Trophoblast cell (in vitro differentiated cells and primary cell): ENCODE data around the gene KDM2B.

Experiments
- DNase-seq, 2 donors: peaks; one replicate each; pipeline ENCODE4 v3.0.0-alpha.2; 2016
- H2AFZ ChIP-seq: 2 replicates; pipeline ENCODE4 v1.6.1; 2013; ENCODE audit warnings: low read length, moderate library complexity, mild to moderate bottlenecking; ENCODE audit not compliant: insufficient read depth, poor library complexity
- H2AK5ac ChIP-seq: 2 replicates; pipeline ENCODE4 v1.6.1; 2013; ENCODE audit warnings: mild to moderate bottlenecking, low read length
- H2BK120ac ChIP-seq: 2 replicates; pipeline ENCODE4 v1.6.1; 2013; ENCODE audit warnings: low read length, mild to moderate bottlenecking, moderate library complexity; ENCODE audit not compliant: insufficient read depth, poor library complexity
- H2BK12ac ChIP-seq: 2 replicates; pipeline ENCODE4 v1.6.1; 2013; ENCODE audit warnings: mild to moderate bottlenecking, low read length, moderate library complexity
- H2BK5ac ChIP-seq: 2 replicates; pipeline ENCODE4 v1.6.1; 2013; ENCODE audit warnings: low read length, low read depth, moderate library complexity, mild to moderate bottlenecking; ENCODE audit not compliant: poor library complexity
- H3K14ac ChIP-seq: 2 replicates; pipeline ENCODE4 v1.6.1; 2013; ENCODE audit warnings: mild to moderate bottlenecking, low read length
- H3K18ac ChIP-seq: 2 replicates; pipeline ENCODE4 v1.6.1; 2013; ENCODE audit warnings: mild to moderate bottlenecking, low read length
- H3K23ac ChIP-seq: 2 replicates; pipeline ENCODE4 v1.6.1; 2013; ENCODE audit warnings: low read length
- H3K27ac ChIP-seq: 2 replicates; pipeline ENCODE4 v1.5.1; 2013; ENCODE audit warnings: low read depth, mild to moderate bottlenecking, inconsistent platforms, low read length, moderate library complexity
- H3K27me3 ChIP-seq: 2 replicates; pipeline ENCODE4 v1.6.1; 2013; ENCODE audit warnings: inconsistent platforms, mild to moderate bottlenecking, low read length, moderate library complexity; ENCODE audit not compliant: insufficient read depth
- H3K36me3 ChIP-seq, 2 experiments: 1 replicate in 1 of 2; 2 replicates in 1 of 2; pipeline ENCODE4 v1.6.1; 2013; ENCODE audit warnings: low read length in 2 of 2, mild to moderate bottlenecking in 2 of 2, moderate library complexity in 1 of 2; ENCODE audit not compliant: insufficient read depth in 2 of 2, control insufficient read depth in 1 of 2
- H3K4ac ChIP-seq: 2 replicates; pipeline ENCODE4 v1.6.1; 2013; ENCODE audit warnings: low read depth, mild to moderate bottlenecking, low read length, moderate library complexity
- H3K4me1 ChIP-seq, 2 experiments: 1 replicate in 1 of 2; 2 replicates in 1 of 2; pipeline ENCODE4 v1.6.1; 2013; ENCODE audit warnings: low read length in 2 of 2, mild to moderate bottlenecking in 2 of 2, moderate library complexity in 1 of 2; ENCODE audit not compliant: insufficient read depth in 2 of 2, control insufficient read depth in 1 of 2
- H3K4me2 ChIP-seq: 2 replicates; pipeline ENCODE4 v1.6.1; 2013; ENCODE audit warnings: inconsistent platforms, mild to moderate bottlenecking, low read length, moderate library complexity
- H3K4me3 ChIP-seq: 2 replicates; pipeline ENCODE4 v1.5.1; 2013; ENCODE audit warnings: mild to moderate bottlenecking, low read depth, low read length, inconsistent platforms
- H3K79me1 ChIP-seq: one replicate; pipeline ENCODE4 v1.6.1; 2013; ENCODE audit warnings: low read length
- H3K79me2 ChIP-seq: 2 replicates; pipeline ENCODE4 v1.6.1; 2013; ENCODE audit warnings: low read length, mild to moderate bottlenecking; ENCODE audit not compliant: control insufficient read depth, insufficient read depth, poor library complexity
- H3K9ac ChIP-seq: 2 replicates; pipeline ENCODE4 v1.6.1; 2013; ENCODE audit warnings: mild to moderate bottlenecking, low read length
- H3K9me3 ChIP-seq: 2 replicates; pipeline ENCODE4 v1.6.1; 2013; ENCODE audit warnings: low read depth, mild to moderate bottlenecking, control low read depth, inconsistent platforms, low read length; ENCODE audit not compliant: insufficient read depth
- H4K12ac ChIP-seq: 2 replicates; pipeline ENCODE4 v1.6.1; 2013; ENCODE audit warnings: low read depth, mild to moderate bottlenecking, low read length, moderate library complexity
- H4K8ac ChIP-seq: 2 replicates; pipeline ENCODE4 v1.6.1; 2013; ENCODE audit warnings: low read depth, mild to moderate bottlenecking, low read length, moderate library complexity
- H4K91ac ChIP-seq: one replicate; pipeline ENCODE4 v1.6.1; 2013; ENCODE audit warnings: low read depth, mild to moderate bottlenecking, low read length, moderate library complexity
- WGBS: extraction: QIAGEN DNeasy Blood & Tissue Kit; methylation state at CpG from one replicate; pipeline ENCODE4 v1.1.7; 2013; ENCODE audit warnings: missing lambda C conversion rate; ENCODE audit not compliant: insufficient read length, insufficient coverage; ENCODE audit errors: extremely low coverage; 5-methylcytosine and 5-hydroxymethylcytosine counted together

The KDM2B gene

DNA sequence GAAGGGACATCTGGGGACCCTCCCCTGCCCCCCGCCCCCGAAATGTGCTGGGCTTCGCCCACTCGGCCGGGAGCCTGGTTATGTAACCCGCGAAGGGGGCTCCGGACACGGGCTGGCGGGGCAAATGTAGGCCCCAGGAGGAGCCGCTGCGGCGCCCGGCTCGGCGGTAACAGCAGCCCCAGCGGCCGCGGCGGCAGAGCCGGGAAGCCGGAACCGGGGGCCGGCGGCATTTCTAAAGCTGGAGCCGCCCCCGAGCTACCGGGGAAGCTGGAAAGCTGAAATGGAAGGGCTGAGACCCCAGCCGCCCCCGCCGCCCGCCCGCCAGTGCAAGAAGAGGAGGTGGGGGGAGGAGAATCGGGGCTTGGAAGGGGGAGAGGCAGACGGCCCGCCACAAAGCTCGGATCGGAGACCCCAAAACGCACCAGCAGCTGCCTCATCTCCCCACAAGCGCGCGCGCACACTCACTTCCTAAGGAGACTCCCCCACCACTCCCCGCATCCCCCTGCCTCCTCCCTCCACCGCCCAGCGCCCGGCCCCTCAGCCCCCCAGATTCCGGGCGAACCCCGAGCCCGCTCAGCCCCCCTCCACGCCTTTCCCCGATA, 1.5 kb downstream of the KDM2B start:
- H3K79me2 ChIP-seq = peaks cover 6% of the 10 kb centered on the region
- H3K27me3 ChIP-seq = no peaks in the 10 kb centered on the region
- H3K4ac ChIP-seq = peak overlapping the region; percentile 64
- H4K91ac ChIP-seq = peak overlapping the region; percentile 96
- peak overlapping the region; percentile 67 for H3K14ac ChIP-seq
- H2AFZ ChIP-seq = peak overlapping the region; percentile 33
- peaks cover 39 to 59% of the 10 kb centered on the region in 2 experiments for H3K4me1 ChIP-seq
- no peak overlapping the region for H2AK5ac ChIP-seq
- H2BK120ac ChIP-seq = peak overlapping the region; percentile 30
- H3K23ac ChIP-seq = no peak overlapping the region
- peak overlapping the region; percentile 74 for H4K8ac ChIP-seq
- no CpG with 5 or more reads among the region's 53 CpGs for WGBS
- DNase-seq = peak in 1 of 2 donors; percentile 33
- peaks cover under 1 to 6% of the 10 kb centered on the region in 2 experiments for H3K36me3 ChIP-seq
- no peak overlapping the region for H2BK12ac ChIP-seq
- peak overlapping the region; percentile 24 for H3K27ac ChIP-seq
- H4K12ac ChIP-seq = peak overlapping the region; percentile 24
- peak overlapping the region; percentile 79 for H3K4me2 ChIP-seq
- peaks cover 47% of the 10 kb centered on the region for H3K79me1 ChIP-seq
- H3K9me3 ChIP-seq = no peaks in the 10 kb centered on the region
- H3K4me3 ChIP-seq = peak overlapping the region; percentile 69
- H3K9ac ChIP-seq = no peak overlapping the region
- peak overlapping the region; percentile 35 for H2BK5ac ChIP-seq
- peak overlapping the region; percentile 34 for H3K18ac ChIP-seq

DNA sequence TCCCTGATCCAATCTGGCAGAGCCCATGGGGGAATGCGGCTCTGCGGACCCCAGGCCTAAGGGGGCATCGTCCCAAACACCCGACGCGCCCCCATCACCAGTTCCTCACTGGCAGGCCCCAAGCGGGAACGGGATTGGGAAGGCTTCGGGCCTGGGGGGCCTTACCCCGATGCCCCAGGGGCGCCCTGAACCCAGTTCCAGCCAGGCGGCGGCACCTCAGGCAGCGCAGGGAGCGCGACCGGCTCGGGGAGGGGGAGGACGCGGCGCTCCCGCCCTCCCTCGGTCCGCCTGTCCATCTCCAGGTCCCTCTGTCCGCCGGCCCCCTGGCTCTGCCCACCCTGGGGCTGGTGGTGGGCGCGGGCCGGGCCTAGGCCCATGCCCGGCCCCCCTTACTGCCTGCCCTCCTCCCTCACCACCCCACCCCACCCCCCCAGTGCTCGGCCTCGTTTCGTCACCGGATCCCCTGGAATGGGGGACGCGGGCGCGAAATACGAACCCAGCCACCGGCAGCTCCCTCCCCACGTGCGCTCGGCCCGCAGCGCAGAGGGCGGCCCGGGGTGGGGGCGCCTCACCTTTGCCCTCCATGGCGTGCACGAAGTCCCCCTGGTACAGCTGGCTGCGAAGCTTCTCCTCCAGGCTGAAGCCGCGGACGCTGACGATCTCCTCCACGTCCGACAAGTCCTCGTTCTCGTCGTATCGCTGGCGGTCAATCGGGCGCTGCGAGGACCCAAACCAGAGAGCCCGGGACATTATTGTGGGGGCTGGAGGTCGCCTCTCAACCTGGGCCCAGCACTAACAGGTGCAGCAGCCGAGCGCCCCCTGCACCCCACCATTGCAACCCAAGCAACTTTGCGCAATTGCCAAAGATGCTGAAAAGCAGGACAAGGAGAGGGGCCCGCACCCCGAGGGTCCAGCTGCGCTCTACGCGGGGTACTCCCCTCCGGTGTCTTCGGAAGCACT, 2.3 kb downstream of the KDM2B start:
- no CpG with 5 or more reads among the region's 77 CpGs for WGBS
- Histone ChIP-seq H3K36me3 (peaks cover 7 to 13% of the 10 kb centered on the region in 2 experiments), H4K12ac (peak overlapping the region; percentile 65), H3K27me3 (no peaks in the 10 kb centered on the region), H3K79me1 (peaks cover 47% of the 10 kb centered on the region), H3K23ac (no peak overlapping the region), H3K4ac (peak overlapping the region; percentile 89), H3K79me2 (peaks cover 6% of the 10 kb centered on the region), H2BK12ac (peak overlapping the region; percentile 81), H3K4me2 (peak overlapping the region; percentile 79), H3K14ac (peak overlapping the region; percentile 86), H4K8ac (peak overlapping the region; percentile 88), H3K4me3 (peak overlapping the region; percentile 69), H3K18ac (peak overlapping the region; percentile 87), H3K4me1 (peaks cover 39 to 60% of the 10 kb centered on the region in 2 experiments), H2BK120ac (peak overlapping the region; percentile 90), H3K27ac (peak overlapping the region; percentile 95), H2AK5ac (peak overlapping the region; percentile 85), H3K9ac (no peak overlapping the region), H2AFZ (peak overlapping the region; percentile 86), H2BK5ac (peak overlapping the region; percentile 52), H3K9me3 (no peaks in the 10 kb centered on the region), H4K91ac (peak overlapping the region; percentile 96)
- DNase-seq = peak in 1 of 2 donors; percentile 13

DNA sequence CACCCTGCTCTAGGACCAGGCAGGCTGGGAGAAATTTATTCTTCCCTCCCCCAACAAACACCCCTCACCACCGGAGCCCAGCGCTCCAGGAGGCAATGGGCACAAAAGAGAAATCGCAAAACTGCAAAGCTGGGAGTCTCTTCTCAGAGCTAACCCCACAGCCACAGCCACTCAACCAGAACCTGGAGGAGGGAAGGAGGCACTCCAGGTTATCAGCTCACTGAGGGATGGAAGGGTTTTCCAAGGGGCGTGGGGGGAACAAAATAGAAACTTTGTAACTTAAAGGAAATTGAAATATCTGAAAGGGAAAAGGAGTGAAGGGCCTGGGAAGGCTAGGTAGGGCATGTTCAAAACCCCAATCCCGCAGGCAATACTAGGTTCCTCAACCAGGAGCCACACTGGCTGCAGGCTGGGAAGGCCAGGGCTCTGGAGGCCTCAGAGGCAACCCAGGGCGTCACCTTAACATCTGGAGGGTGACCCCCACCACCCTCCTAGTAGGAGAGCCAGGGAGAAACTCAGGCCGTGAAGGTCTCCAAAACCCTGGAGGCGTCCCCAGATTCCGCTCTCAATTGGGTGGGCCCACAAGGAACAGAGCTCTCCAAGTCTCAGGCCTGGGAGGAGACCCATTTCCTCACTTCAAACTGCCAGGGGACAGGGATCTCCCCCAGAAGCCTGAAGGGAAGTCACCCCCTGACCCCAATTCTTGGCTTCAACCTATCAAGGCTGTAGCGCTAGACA, 3.2 kb downstream of the KDM2B start:
- no CpG with 5 or more reads among the region's 10 CpGs for WGBS
- Histone ChIP-seq H2BK12ac (peak overlapping the region; percentile 81), H3K4ac (peak overlapping the region; percentile 89), H3K18ac (peak overlapping the region; percentile 87), H3K14ac (peak overlapping the region; percentile 86), H3K23ac (no peak overlapping the region), H3K36me3 (peaks cover 7 to 13% of the 10 kb centered on the region in 2 experiments), H3K9me3 (no peaks in the 10 kb centered on the region), H3K79me2 (peaks cover 6% of the 10 kb centered on the region), H3K27me3 (no peaks in the 10 kb centered on the region), H3K4me1 (peaks cover 34 to 55% of the 10 kb centered on the region in 2 experiments), H2AFZ (peak overlapping the region; percentile 86), H2BK120ac (peak overlapping the region; percentile 90), H2BK5ac (peak overlapping the region; percentile 74), H4K8ac (peak overlapping the region; percentile 88), H3K79me1 (peaks cover 47% of the 10 kb centered on the region), H3K9ac (peak overlapping the region; percentile 26), H4K12ac (peak overlapping the region; percentile 65), H4K91ac (peak overlapping the region; percentile 96), H3K4me3 (no peak overlapping the region), H2AK5ac (peak overlapping the region; percentile 85), H3K4me2 (peak overlapping the region; percentile 79), H3K27ac (peak overlapping the region; percentile 95)
- DNase-seq = no peak
